HFF-Myc (cell line): ENCODE measurements around the gene ZSWIM8.
"Not testable (repeated sequence)": the region's sequence is repeated elsewhere in the genome, so short reads cannot be mapped to it uniquely, and the experiment has no call there.

Source experiments
- DNase-seq: peaks from one replicate; pipeline ENCODE4 v3.0.0-alpha.2; 2011; ENCODE audit warnings: low read depth; ENCODE audit errors: extremely low read depth
- H3K4me3 ChIP-seq: replicated peaks from 2 replicates; pipeline ENCODE4 v1.5.1; 2011; ENCODE audit warnings: low read depth, mild to moderate bottlenecking, control low read depth, low read length
- CTCF ChIP-seq: IDR thresholded peaks from 2 replicates; pipeline ENCODE4 v1.5.1; 2012; ENCODE audit warnings: mild to moderate bottlenecking, low read depth, low read length, control low read depth; ENCODE audit errors: missing control alignments

ZSWIM8 gene

GRCh38 chr10:73785211-73785720 is at the start of gene ZSWIM8:
Gene ZSWIM8 (plus strand): TSS chr10:73785606. CDS start chr10:73785879, 273 bp downstream.
- peak; percentile 86 for DNase-seq
- H3K4me3 ChIP-seq: peak within 1 kb of the TSS; percentile 80
- no peak for TF ChIP-seq CTCF

- not testable (repeated sequence) for DNase-seq, H3K4me3 ChIP-seq
Observed at GRCh38 chr10:73740501-73741254, 44.7 kb upstream of the ZSWIM8 start.

GRCh38 chr10:73742454-73742734 is 43.0 kb upstream of the ZSWIM8 start:
- H3K4me3 ChIP-seq: no peak overlapping the region

GRCh38 chr10:73743327-73743904 is 42.0 kb upstream of the ZSWIM8 start:
- no peak for DNase-seq
- no peak for TF ChIP-seq CTCF
- peak overlapping the region; percentile 79 for H3K4me3 ChIP-seq

More at GRCh38 chr10:73742454-73742734, 43.0 kb upstream of the ZSWIM8 start:
- no peak for DNase-seq
- TF ChIP-seq CTCF: no peak

GRCh38 chr10:73743905-73744663 is 41.3 kb upstream of the ZSWIM8 start, which contains the start of gene SEC24C:
Gene SEC24C (plus strand): TSS chr10:73744372. CDS start chr10:73746833, 2,461 bp downstream.
- peak within 1 kb of the TSS; percentile 79 for H3K4me3 ChIP-seq
- DNase-seq: peak; percentile 79
- no peak for TF ChIP-seq CTCF

GRCh38 chr10:73744664-73744975 is 40.8 kb upstream of the ZSWIM8 start:
- TF ChIP-seq CTCF: no peak
- H3K4me3 ChIP-seq: peak overlapping the region; percentile 79
- no peak for DNase-seq

- H3K4me3 ChIP-seq: no peak overlapping the region
- no peak for DNase-seq
- no peak for TF ChIP-seq CTCF
Observed at GRCh38 chr10:73746721-73747120, 38.7 kb upstream of the ZSWIM8 start.
